ENCODE results near the gene SLC27A4. TPM values are rescaled to one million over a fixed set of nuclear protein-coding genes. Genes with fewer than 3 reads are reported as not detected.

Gene SLC27A4
- total RNA-seq, 2 experiments from 2014 or later: 19.0 to 21.7 TPM

Small RNAs within 50 kb of the gene (microRNA-seq; reads per million reads assigned to microRNA genes)
- gene MIR219B: not detected

Other genes with a start within 250 kb of the SLC27A4 start
- 10 to 100 TPM; 51.8 to 57.7 TPM for gene PTGES2, start 212.8 kb upstream of the SLC27A4 start, total RNA-seq
- gene LCN2, start 191.1 kb upstream of the SLC27A4 start, total RNA-seq: not detected
- gene BBLN, start 180.3 kb upstream of the SLC27A4 start, total RNA-seq: 100 to 1,000 TPM in 1 of 2 experiments, 10 to 100 TPM in 1; 94.3 to 105 TPM
- 100 to 1,000 TPM; 121 to 127 TPM for gene CIZ1, start 149.0 kb upstream of the SLC27A4 start, total RNA-seq
- gene DNM1, start 137.1 kb upstream of the SLC27A4 start, total RNA-seq: under 1 TPM; 0.21 to 0.29 TPM
- 10 to 100 TPM; 57.9 to 58.8 TPM for gene GOLGA2, start 64.5 kb upstream of the SLC27A4 start, total RNA-seq
- 10 to 100 TPM; 12.2 to 13.7 TPM for gene SWI5, start 64.3 kb upstream of the SLC27A4 start, total RNA-seq
- gene TRUB2, start 18.1 kb upstream of the SLC27A4 start, total RNA-seq: 10 to 100 TPM; 25.5 to 27.7 TPM
- gene COQ4, start 17.7 kb upstream of the SLC27A4 start, total RNA-seq: 10 to 100 TPM; 31.8 to 34.9 TPM
- 10 to 100 TPM; 78.9 to 79.9 TPM for gene URM1, start 30.8 kb downstream of the SLC27A4 start, total RNA-seq
- gene CERCAM, start 80.3 kb downstream of the SLC27A4 start, total RNA-seq: 1 to 10 TPM; 3.9 to 4.2 TPM
- 10 to 100 TPM; 77.5 to 82.8 TPM for gene ODF2, start 115.5 kb downstream of the SLC27A4 start, total RNA-seq
- 10 to 100 TPM; 46.5 to 47.7 TPM for gene GLE1, start 164.2 kb downstream of the SLC27A4 start, total RNA-seq
- 100 to 1,000 TPM; 292 to 303 TPM for gene SPTAN1, start 212.1 kb downstream of the SLC27A4 start, total RNA-seq

All from activated CD8-positive, alpha-beta T cell treated with anti-CD3 and anti-CD28 coated beads, Interleukin-2, amount 10 ng/mL, durations not matched to agents 7 days and 5 days (primary cell).